Peyer's patch (tissue), 4 donors: Measurements from ENCODE around the gene SHOX.
"Not testable (repeated sequence)": the region's sequence is repeated elsewhere in the genome, so short reads cannot be mapped to it uniquely, and the experiment has no call there.

Experiments
- POLR2A ChIP-seq, 2 donors: fragments of 450-650 bp; IDR thresholded peaks; one replicate each; pipeline ENCODE4 v1.5.1; 2017; ENCODE audit warnings: antibody characterized with exemption in 2 of 2, mild to moderate bottlenecking in 2 of 2, moderate library complexity in 2 of 2
- TF ChIP-seq, protein P1 (sequence below), 6 experiments: fragments of 450-650 bp in 4 of 6; fragments of 200-600 bp in 2 of 6; sonication (generic) in 1 of 6; IDR thresholded peaks; one replicate each; pipeline ENCODE4 v1.5.1; 2017 to 2019; ENCODE audit warnings: antibody characterized with exemption in 6 of 6, mild to moderate bottlenecking in 3 of 6, moderate library complexity in 1 of 6

DNA sequence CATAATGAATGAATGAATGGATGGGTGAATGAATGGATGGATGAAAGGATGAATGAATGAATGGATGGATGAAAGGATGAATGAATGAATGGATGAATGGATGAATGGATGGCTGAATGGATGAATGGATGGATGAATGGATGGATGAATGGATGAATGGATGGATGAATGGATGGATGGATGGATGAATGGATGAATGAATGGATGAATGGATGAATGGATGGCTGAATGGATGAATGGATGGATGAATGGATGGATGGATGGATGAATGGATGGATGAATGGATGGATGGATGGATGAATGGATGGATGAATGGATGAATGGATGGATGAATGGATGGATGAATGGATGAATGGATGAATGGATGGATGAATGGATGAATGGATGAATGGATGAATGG is 12.3 kb upstream of the SHOX start:
- TF ChIP-seq, protein P1, sequence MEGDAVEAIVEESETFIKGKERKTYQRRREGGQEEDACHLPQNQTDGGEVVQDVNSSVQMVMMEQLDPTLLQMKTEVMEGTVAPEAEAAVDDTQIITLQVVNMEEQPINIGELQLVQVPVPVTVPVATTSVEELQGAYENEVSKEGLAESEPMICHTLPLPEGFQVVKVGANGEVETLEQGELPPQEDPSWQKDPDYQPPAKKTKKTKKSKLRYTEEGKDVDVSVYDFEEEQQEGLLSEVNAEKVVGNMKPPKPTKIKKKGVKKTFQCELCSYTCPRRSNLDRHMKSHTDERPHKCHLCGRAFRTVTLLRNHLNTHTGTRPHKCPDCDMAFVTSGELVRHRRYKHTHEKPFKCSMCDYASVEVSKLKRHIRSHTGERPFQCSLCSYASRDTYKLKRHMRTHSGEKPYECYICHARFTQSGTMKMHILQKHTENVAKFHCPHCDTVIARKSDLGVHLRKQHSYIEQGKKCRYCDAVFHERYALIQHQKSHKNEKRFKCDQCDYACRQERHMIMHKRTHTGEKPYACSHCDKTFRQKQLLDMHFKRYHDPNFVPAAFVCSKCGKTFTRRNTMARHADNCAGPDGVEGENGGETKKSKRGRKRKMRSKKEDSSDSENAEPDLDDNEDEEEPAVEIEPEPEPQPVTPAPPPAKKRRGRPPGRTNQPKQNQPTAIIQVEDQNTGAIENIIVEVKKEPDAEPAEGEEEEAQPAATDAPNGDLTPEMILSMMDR (IDR thresholded peaks at IDR 0.05) = not testable (repeated sequence)
- TF ChIP-seq POLR2A (IDR thresholded peaks at IDR 0.05) = not testable (repeated sequence)
